Stomach (tissue), 9 donors: ENCODE measurements around the gene ITIH4. TPM values are rescaled to one million over a fixed set of nuclear protein-coding genes. Genes with fewer than 3 reads are reported as not detected.

Experiments
- DNase-seq, 2 donors: peaks; one replicate each; pipeline versions ENCODE4 v3.0.0 to v3.0.0-alpha.2; 2013 to 2019
- H3K27ac ChIP-seq, 5 donors: fragments of 200-600 bp in 4 of 5; sonication (generic) in 4 of 5; one replicate each; pipeline ENCODE4 v1.5.1; 2013 to 2019; ENCODE audit warnings: mild to moderate bottlenecking in 1 of 5, moderate library complexity in 1 of 5
- H3K27me3 ChIP-seq, 3 donors: fragments of 200-600 bp; sonication (generic); one replicate each; pipeline ENCODE4 v1.5.1; 2017 to 2019; ENCODE audit warnings: mixed run types in 1 of 3
- H3K36me3 ChIP-seq, 4 donors: fragments of 200-600 bp; sonication (generic); 1 replicate in 3 of 4; 2 replicates in 1 of 4; pipeline ENCODE4 v1.5.1; 2016 to 2019
- H3K4me1 ChIP-seq, 4 donors: fragments of 200-600 bp; sonication (generic); one replicate each; pipeline ENCODE4 v1.5.1; 2016 to 2019
- H3K4me3 ChIP-seq, 4 donors: fragments of 200-600 bp; sonication (generic) in 3 of 4; one replicate each; pipeline ENCODE4 v1.5.1; 2016 to 2019; ENCODE audit warnings: mild to moderate bottlenecking in 1 of 4
- H3K9me3 ChIP-seq, 4 donors: fragments of 200-600 bp; sonication (generic); one replicate each; pipeline ENCODE4 v1.5.1; 2016 to 2019
- EP300 ChIP-seq: sonication (generic); formaldehyde crosslinking; IDR thresholded peaks from one replicate; pipeline ENCODE4 v1.6.1; 2017; ENCODE audit warnings: antibody characterized with exemption
- POLR2A ChIP-seq, 4 donors: fragments of 450-650 bp; IDR thresholded peaks; one replicate each; pipeline ENCODE4 v1.6.1; 2016; ENCODE audit warnings: antibody characterized with exemption in 4 of 4, control low read depth in 2 of 4, mild to moderate bottlenecking in 1 of 4, moderate library complexity in 1 of 4
- POLR2AphosphoS5 ChIP-seq, 3 donors: sonication (generic); formaldehyde crosslinking; IDR thresholded peaks; one replicate each; pipeline ENCODE4 v1.6.1; 2016; ENCODE audit warnings: antibody characterized with exemption in 3 of 3
- WGBS, 5 donors: extraction: QIAGEN DNeasy Blood & Tissue Kit in 3 of 5; methylation state at CpG; one replicate each; pipeline versions ENCODE4 v1.1.5 to v1.1.7; 2013 to 2018; 5-methylcytosine and 5-hydroxymethylcytosine counted together
- intact Hi-C: fragments of 100-400 bp; cut with DNase I; formaldehyde crosslinking; loops from one replicate; pipeline ENCODE4 v1.15.1; 2023; ENCODE audit warnings: low total_unique reads
- polyA plus RNA-seq, 3 donors: library from polyadenylated mRNA; stranded (reverse); fragments of 200-250 nt; gene quantifications; one replicate each; pipeline ENCODE4 v1.2.3, GENCODE V29; 2013
- total RNA-seq, 5 donors: library from RNA; depleted of rRNA; stranded (reverse); fragments of >200 nt; gene quantifications; one replicate each; pipeline versions ENCODE4 v1.1.0 to v1.2.3, GENCODE V29; 2014 to 2016
- TF ChIP-seq, protein P1 (sequence below), 7 experiments: fragments of 450-650 bp in 4 of 7; fragments of 200-600 bp in 3 of 7; sonication (generic) in 3 of 7; IDR thresholded peaks; one replicate each; pipeline ENCODE4 v1.5.1; 2016 to 2019; ENCODE audit warnings: antibody characterized with exemption in 7 of 7, control low read depth in 2 of 7, mild to moderate bottlenecking in 1 of 7
- donor health status: healthy with polysubstance abuse.
- donor health status: Bipolar disorder and iron deficiency.
- donor health status: healthy.

Gene ITIH4
- total and polyA plus RNA-seq, 8 donors: 1.7 to 300 (median 18.5) TPM

DNA sequence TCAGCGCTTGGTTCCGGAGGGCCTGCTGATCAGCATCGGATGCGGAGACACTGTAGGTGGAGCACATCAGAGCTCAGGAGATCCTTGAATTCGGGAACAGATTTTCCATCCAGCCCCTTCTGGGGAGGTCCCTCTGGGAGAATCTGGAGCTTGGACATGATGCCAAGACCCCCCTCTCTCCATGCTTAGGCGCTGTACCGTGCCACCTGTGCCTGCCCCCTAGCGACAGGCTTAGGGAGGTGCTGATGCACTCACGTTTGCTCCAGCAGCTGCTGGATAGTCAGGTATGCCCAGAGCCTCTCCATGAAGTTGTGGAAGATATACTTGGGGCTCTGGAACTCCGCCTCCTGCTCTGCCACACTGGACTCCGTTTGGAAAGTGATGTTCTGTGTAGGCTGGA, 9.7 kb downstream of the ITIH4 start:
- TF ChIP-seq, protein P1, sequence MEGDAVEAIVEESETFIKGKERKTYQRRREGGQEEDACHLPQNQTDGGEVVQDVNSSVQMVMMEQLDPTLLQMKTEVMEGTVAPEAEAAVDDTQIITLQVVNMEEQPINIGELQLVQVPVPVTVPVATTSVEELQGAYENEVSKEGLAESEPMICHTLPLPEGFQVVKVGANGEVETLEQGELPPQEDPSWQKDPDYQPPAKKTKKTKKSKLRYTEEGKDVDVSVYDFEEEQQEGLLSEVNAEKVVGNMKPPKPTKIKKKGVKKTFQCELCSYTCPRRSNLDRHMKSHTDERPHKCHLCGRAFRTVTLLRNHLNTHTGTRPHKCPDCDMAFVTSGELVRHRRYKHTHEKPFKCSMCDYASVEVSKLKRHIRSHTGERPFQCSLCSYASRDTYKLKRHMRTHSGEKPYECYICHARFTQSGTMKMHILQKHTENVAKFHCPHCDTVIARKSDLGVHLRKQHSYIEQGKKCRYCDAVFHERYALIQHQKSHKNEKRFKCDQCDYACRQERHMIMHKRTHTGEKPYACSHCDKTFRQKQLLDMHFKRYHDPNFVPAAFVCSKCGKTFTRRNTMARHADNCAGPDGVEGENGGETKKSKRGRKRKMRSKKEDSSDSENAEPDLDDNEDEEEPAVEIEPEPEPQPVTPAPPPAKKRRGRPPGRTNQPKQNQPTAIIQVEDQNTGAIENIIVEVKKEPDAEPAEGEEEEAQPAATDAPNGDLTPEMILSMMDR (IDR thresholded peaks at IDR 0.05): peak in 3 of 7 experiments; percentile 9 to 39 (median 23)
- TF ChIP-seq POLR2A (IDR thresholded peaks at IDR 0.05): no peak
- Histone ChIP-seq H3K4me1 (no peaks in the 10 kb centered on the region), H3K9me3 (no peaks in the 10 kb centered on the region), H3K27ac (no peak overlapping the region), H3K36me3 (peaks cover 3 to 34% (median 23%) of the 10 kb centered on the region in 4 donors), H3K4me3 (no peak overlapping the region), H3K27me3 (no peaks in the 10 kb centered on the region)
- intact Hi-C loops: no loop called here
- 60 to 63% (median 62%) methylated on average over 11 of the region's 11 CpGs for WGBS, 5 donors
- DNase-seq: peak in 1 of 2 donors; percentile 50

DNA sequence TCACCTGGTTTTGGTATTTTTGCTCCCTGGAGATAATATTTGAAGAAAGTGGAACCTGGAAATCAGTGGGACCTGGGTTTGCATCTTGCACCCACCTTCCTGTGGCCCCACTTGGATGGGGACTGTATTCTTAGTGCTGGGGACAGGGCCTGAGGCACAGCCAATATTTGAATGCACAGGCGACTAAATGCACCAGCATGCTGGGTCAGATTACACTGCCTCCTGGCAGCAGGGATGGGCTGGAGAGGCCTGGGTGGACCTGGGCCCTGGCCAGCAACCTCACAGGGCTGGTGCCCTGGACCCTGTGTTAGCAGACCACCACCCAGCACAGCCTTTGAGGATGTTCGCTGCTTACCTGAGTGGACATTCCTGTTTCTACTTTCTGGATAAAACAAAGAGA, 10.5 kb downstream of the ITIH4 start:
- intact Hi-C loops: no loop called here
- Histone ChIP-seq H3K27ac (no peak overlapping the region), H3K36me3 (peaks cover 3 to 34% (median 23%) of the 10 kb centered on the region in 4 donors), H3K4me3 (no peak overlapping the region), H3K9me3 (no peaks in the 10 kb centered on the region), H3K4me1 (no peaks in the 10 kb centered on the region), H3K27me3 (no peaks in the 10 kb centered on the region)
- TF ChIP-seq, protein P1 (IDR thresholded peaks at IDR 0.05): no peak
- TF ChIP-seq EP300 (no peak), POLR2A (IDR thresholded peaks at IDR 0.05) (no peak), POLR2AphosphoS5 (IDR thresholded peaks at IDR 0.05) (no peak)
- DNase-seq: no peak
- 65 to 89% (median 83%) methylated on average over 2 of the region's 2 CpGs for WGBS, 5 donors

DNA sequence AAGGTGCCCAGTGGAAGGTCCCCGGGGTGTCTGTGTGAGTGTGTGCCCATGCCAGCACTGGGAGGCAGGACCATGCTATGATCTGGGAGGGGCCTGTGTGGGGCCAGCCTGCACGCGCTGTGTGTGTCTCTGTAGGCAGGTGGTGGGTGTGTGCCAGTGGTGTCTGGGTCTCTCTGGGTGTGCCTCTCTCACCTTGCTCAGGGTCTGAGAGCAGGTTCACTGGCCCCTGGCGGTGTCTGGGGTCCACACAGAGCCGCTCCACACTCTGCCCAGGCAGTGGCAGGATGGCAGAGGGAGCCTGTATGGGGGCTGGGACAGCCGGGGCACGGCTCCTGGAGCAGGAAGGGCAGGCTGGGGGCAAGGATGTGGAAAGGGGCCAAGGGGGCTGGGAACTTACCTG, 12.6 kb downstream of the ITIH4 start:
- no peak overlapping the region for H3K27ac ChIP-seq
- intact Hi-C loops: no loop called here
- 88 to 95% (median 94%) methylated on average over 4 to 7 of the region's 7 CpGs for WGBS, 5 donors

DNA sequence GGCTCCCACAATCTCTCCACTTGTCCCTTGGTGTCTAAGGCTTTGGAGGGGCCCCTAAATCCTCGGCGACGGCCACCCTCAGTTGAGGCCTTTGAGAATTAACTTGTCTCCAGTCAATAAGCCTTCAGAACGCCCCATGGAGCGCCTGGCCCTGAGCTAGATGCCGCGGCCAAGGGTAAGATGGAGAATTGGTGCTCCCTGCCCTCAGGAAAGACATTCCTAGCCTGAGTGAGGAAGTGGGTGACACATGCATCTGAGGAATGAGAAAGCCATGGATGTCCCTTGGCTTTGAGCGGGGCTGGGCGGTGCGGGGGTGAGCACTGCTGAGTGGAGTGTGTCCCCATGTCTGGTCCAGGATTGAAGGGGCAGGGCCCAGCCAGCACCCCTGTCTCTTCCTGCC, 13.3 kb downstream of the ITIH4 start:
- Histone ChIP-seq H3K4me1 (no peaks in the 10 kb centered on the region), H3K4me3 (no peak overlapping the region), H3K27me3 (no peaks in the 10 kb centered on the region), H3K27ac (no peak overlapping the region), H3K9me3 (no peaks in the 10 kb centered on the region), H3K36me3 (peaks cover 0 to 12% (median 4%) of the 10 kb centered on the region in 4 donors)
- TF ChIP-seq EP300 (no peak), POLR2A (IDR thresholded peaks at IDR 0.05) (no peak), POLR2AphosphoS5 (IDR thresholded peaks at IDR 0.05) (no peak)
- TF ChIP-seq, protein P1 (IDR thresholded peaks at IDR 0.05): no peak
- DNase-seq: no peak
- intact Hi-C loops: no loop called here
- 94 to 100% (median 96%) methylated on average over 3 to 10 of the region's 10 CpGs for WGBS, 5 donors

More for the DNA sequence above, 12.6 kb downstream of the ITIH4 start:
- Histone ChIP-seq H3K27me3 (no peaks in the 10 kb centered on the region), H3K4me3 (no peak overlapping the region), H3K4me1 (no peaks in the 10 kb centered on the region), H3K9me3 (no peaks in the 10 kb centered on the region), H3K36me3 (peaks cover 0 to 16% (median 7%) of the 10 kb centered on the region in 4 donors)
- no peak for DNase-seq
- TF ChIP-seq POLR2A (IDR thresholded peaks at IDR 0.05) (no peak), POLR2AphosphoS5 (IDR thresholded peaks at IDR 0.05) (no peak), EP300 (no peak)
- TF ChIP-seq, protein P1 (IDR thresholded peaks at IDR 0.05): no peak
